Lung (tissue), 12 donors: ENCODE results near the gene GNPAT. TPM values are rescaled to one million over a fixed set of nuclear protein-coding genes. Genes with fewer than 3 reads are reported as not detected.

Experiments
- ATAC-seq: fragments of 200-7000 bp; cut with Tn5 transposase; one replicate; pipeline ENCODE4 v1.9.1; 2020; ENCODE audit warnings: moderate number of reproducible peaks; ENCODE audit not compliant: insufficient read depth, low FRiP score
- DNase-seq, 3 donors: peaks; one replicate each; pipeline ENCODE4 v3.0.0-alpha.2; 2013 to 2017
- H3K27ac ChIP-seq, 2 donors: one replicate each; pipeline ENCODE4 v1.5.1; 2013; ENCODE audit warnings: mild to moderate bottlenecking in 2 of 2, moderate library complexity in 2 of 2, control low read depth in 1 of 2, inconsistent platforms in 1 of 2, low read depth in 1 of 2, low read length in 1 of 2
- H3K27me3 ChIP-seq, 3 donors: one replicate each; pipeline ENCODE4 v1.5.1; 2013; ENCODE audit warnings: low read length in 2 of 3; ENCODE audit not compliant: control insufficient read depth in 3 of 3, insufficient read depth in 3 of 3
- H3K36me3 ChIP-seq, 4 donors: one replicate each; pipeline ENCODE4 v1.5.1; 2013; ENCODE audit warnings: low read length in 4 of 4, mild to moderate bottlenecking in 1 of 4, moderate library complexity in 1 of 4; ENCODE audit not compliant: control insufficient read depth in 4 of 4, insufficient read depth in 4 of 4
- H3K4me1 ChIP-seq, 5 donors: one replicate each; pipeline ENCODE4 v1.5.1; 2013; ENCODE audit warnings: low read length in 5 of 5, mild to moderate bottlenecking in 2 of 5, moderate library complexity in 1 of 5; ENCODE audit not compliant: control insufficient read depth in 5 of 5, insufficient read depth in 5 of 5
- H3K4me3 ChIP-seq: one replicate; pipeline ENCODE4 v1.5.1; 2013; ENCODE audit warnings: mild to moderate bottlenecking, control low read depth, moderate library complexity
- H3K9ac ChIP-seq, 2 donors: one replicate each; pipeline ENCODE4 v1.5.1; 2013; ENCODE audit warnings: low read length in 2 of 2, control low read depth in 1 of 2; ENCODE audit not compliant: insufficient read depth in 1 of 2
- H3K9me3 ChIP-seq, 4 donors: one replicate each; pipeline ENCODE4 v1.5.1; 2013; ENCODE audit warnings: low read length in 3 of 4, mild to moderate bottlenecking in 1 of 4, moderate library complexity in 1 of 4; ENCODE audit not compliant: control insufficient read depth in 4 of 4, insufficient read depth in 3 of 4
- WGBS, 2 donors: extraction: QIAGEN DNeasy Blood & Tissue Kit; methylation state at CpG; one replicate each; pipeline ENCODE4 v1.1.7; 2013; 5-methylcytosine and 5-hydroxymethylcytosine counted together
- polyA plus RNA-seq, 2 donors: library from polyadenylated mRNA; stranded (reverse); fragments of 200-250 nt; gene quantifications; one replicate each; pipeline ENCODE4 v1.2.1, GENCODE V29; 2013
- total RNA-seq, 2 donors: library from RNA; depleted of rRNA in 1 of 2; stranded (reverse); fragments of >200 nt in 1 of 2; gene quantifications; one replicate each; pipeline ENCODE4 v1.2.1, GENCODE V29; 2014 to 2021
- TF ChIP-seq, protein P1 (sequence below): IDR thresholded peaks from 2 replicates; pipeline ENCODE4 v1.5.1; 2012; ENCODE audit warnings: mild to moderate bottlenecking; ENCODE audit errors: control extremely low read depth, extremely low read depth
- donor health status: control.
- donor health status: control.
- donor health status: Bipolar disorder and iron deficiency.
- donor health status: healthy.
- donor health status: DM: yes; HTN: yes; CAD: no.

Gene GNPAT
- total and polyA plus RNA-seq, 4 donors: 24.6 to 50.5 (median 37.1) TPM

DNA sequence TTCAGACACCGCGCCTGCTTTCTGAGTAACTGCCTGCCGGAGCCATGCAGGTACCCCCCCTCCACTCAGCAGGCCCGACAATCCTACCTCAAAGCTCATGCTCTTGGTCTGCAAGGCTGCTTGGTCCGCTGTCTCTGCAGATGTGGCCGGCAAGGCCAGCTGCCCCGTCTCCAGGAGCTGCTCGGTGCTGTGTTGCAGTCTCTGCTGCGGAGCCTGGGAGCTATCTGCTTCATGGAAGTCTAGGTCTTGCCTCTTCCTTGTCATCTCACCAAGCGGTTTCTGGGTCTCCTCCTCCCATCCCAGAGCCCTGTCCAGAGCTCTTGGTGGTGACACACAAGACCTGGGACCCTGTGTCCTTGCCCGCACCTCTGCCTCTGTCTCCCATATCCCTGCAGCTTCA lies 24.0 kb upstream of the GNPAT start:
- no peak overlapping the region for H3K9ac ChIP-seq
- ATAC-seq (no peak), DNase-seq (no peak)
- 91 to 92% methylated on average over 11 of the region's 11 CpGs for WGBS, 2 donors
- H3K9me3 ChIP-seq: peaks cover 0 to 2% (median 0%) of the 10 kb centered on the region in 4 donors
- H3K27me3 ChIP-seq: peaks cover 0 to 3% (median 0%) of the 10 kb centered on the region in 3 donors
- H3K4me1 ChIP-seq: peaks cover 0 to 9% (median 0%) of the 10 kb centered on the region in 5 donors
- TF ChIP-seq, protein P1, sequence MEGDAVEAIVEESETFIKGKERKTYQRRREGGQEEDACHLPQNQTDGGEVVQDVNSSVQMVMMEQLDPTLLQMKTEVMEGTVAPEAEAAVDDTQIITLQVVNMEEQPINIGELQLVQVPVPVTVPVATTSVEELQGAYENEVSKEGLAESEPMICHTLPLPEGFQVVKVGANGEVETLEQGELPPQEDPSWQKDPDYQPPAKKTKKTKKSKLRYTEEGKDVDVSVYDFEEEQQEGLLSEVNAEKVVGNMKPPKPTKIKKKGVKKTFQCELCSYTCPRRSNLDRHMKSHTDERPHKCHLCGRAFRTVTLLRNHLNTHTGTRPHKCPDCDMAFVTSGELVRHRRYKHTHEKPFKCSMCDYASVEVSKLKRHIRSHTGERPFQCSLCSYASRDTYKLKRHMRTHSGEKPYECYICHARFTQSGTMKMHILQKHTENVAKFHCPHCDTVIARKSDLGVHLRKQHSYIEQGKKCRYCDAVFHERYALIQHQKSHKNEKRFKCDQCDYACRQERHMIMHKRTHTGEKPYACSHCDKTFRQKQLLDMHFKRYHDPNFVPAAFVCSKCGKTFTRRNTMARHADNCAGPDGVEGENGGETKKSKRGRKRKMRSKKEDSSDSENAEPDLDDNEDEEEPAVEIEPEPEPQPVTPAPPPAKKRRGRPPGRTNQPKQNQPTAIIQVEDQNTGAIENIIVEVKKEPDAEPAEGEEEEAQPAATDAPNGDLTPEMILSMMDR: no peak
- H3K4me3 ChIP-seq: no peak overlapping the region
- no peaks in the 10 kb centered on the region for H3K36me3 ChIP-seq
- H3K27ac ChIP-seq: no peak overlapping the region

DNA sequence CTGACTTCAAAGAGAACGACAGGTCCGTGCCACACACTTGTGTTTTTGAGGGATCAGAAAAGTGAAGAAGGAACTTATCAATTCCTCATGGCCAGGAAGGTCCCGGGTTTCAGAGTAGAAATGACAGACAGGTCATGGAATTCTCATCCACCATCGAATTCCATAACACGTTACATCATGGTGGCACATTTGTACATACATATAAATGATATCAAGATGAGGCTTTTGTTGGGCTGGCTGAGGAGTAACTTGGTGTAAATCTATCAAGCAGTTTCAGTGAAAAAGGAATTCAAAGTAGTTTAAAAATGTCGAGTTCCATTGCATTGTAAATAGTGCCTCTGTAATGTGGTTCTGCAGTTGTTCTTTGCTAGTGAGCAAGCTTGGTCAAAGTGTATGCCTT lies 22.9 kb upstream of the GNPAT start:
- H3K9me3 ChIP-seq: peaks cover 0 to 2% (median 0%) of the 10 kb centered on the region in 4 donors
- 70 to 86% methylated on average over 6 of the region's 6 CpGs for WGBS, 2 donors
- peaks cover 0 to 9% (median 0%) of the 10 kb centered on the region in 5 donors for H3K4me1 ChIP-seq
- no peak overlapping the region for H3K27ac ChIP-seq
- DNase-seq (no peak), ATAC-seq (no peak)
- H3K27me3 ChIP-seq: peaks cover 0 to 3% (median 0%) of the 10 kb centered on the region in 3 donors
- TF ChIP-seq, protein P1: no peak
- H3K9ac ChIP-seq: no peak overlapping the region
- peaks cover 0 to 4% (median 0%) of the 10 kb centered on the region in 4 donors for H3K36me3 ChIP-seq
- H3K4me3 ChIP-seq: no peak overlapping the region

DNA sequence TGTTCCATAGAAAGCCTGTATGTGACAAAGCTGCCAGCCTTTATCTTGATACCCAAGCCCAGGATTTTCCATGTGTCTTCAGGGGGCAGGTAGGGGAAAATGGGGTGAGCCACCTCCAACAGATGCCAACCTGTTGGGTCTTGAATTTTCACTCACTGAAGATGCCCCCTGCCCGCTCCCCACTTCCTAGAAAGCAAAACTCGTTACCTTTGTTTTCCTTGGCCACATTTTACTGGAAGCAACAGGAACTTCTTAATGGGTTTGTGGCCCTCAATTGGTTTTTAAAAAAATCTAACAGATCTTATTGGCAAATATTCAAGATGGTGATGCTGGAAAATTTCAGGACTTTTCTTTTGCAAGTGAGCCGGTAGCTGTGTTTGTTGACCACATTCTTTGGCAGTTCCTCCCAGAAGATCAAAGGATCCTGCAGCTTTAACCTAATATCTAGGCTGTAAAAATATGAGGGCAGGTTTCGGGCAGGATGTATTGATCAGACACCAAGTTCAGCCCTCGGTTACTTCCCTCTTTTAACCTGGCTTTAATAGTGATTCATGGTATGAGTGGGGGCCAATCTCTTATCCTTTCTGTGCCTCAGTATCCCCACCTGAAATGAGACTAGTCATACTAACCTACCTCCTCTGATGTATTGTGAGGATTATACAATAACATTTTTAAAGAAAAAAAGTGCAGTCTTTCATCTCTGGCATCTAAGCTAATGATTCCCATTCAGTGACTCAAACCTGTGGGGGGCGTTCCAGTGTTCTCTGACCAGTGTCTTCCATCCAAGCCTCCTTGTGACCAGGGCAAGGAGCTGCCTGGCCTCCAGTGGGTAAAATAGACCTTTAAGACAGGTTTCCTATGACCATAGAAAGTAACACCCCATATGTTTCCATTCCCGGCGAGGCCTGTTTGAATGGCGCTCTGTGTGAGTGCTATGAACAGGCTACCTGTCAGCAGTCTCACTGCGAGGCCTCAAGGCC lies 21.3 kb upstream of the GNPAT start:
- H3K9ac ChIP-seq: no peak overlapping the region
- TF ChIP-seq, protein P1: no peak
- H3K4me1 ChIP-seq: peaks cover 0 to 9% (median 0%) of the 10 kb centered on the region in 5 donors
- peaks cover 0 to 2% (median 0%) of the 10 kb centered on the region in 4 donors for H3K9me3 ChIP-seq
- no peak for DNase-seq
- H3K27ac ChIP-seq: no peak overlapping the region
- peaks cover 0 to 3% (median 0%) of the 10 kb centered on the region in 3 donors for H3K27me3 ChIP-seq
- H3K4me3 ChIP-seq: no peak overlapping the region
- ATAC-seq: no peak
- H3K36me3 ChIP-seq: peaks cover 0 to 7% (median 5%) of the 10 kb centered on the region in 4 donors
- 78 to 87% methylated on average over 10 of the region's 10 CpGs for WGBS, 2 donors
